Keratinocyte (primary cell): ENCODE data around the gene TMEM126A. TPM values are rescaled to one million over a fixed set of nuclear protein-coding genes. Genes with fewer than 3 reads are reported as not detected.

Experiments used
- DNase-seq: peaks from one replicate; pipeline ENCODE4 v3.0.0-alpha.2; 2011; ENCODE audit warnings: low read depth, missing footprints, low spot score
- FAIRE-seq: peaks from 2 replicates; lab custom pipeline; 2011; peaks lifted over from hg19 to GRCh38; lab: Jason Lieb, UNC
- H2AFZ ChIP-seq: 2 replicates; pipeline ENCODE4 v1.6.0; 2012; ENCODE audit warnings: low read length, control low read depth, inconsistent platforms; ENCODE audit not compliant: control insufficient read depth
- H3K27ac ChIP-seq: 2 replicates; pipeline ENCODE4 v1.5.1; 2011; ENCODE audit warnings: low read length; ENCODE audit not compliant: control insufficient read depth, insufficient read depth
- H3K27me3 ChIP-seq: 3 replicates; pipeline ENCODE4 v1.6.0; 2011; ENCODE audit warnings: low read length; ENCODE audit not compliant: control insufficient read depth, insufficient read depth; ENCODE audit errors: extremely low read depth
- H3K36me3 ChIP-seq, 2 experiments: 2 replicates in 1 of 2; 3 replicates in 1 of 2; pipeline ENCODE4 v1.5.1; 2011; ENCODE audit warnings: low read length in 2 of 2, mild to moderate bottlenecking in 1 of 2; ENCODE audit not compliant: control insufficient read depth in 2 of 2, insufficient read depth in 2 of 2; ENCODE audit errors: extremely low read depth in 1 of 2
- H3K4me1 ChIP-seq: 3 replicates; pipeline ENCODE4 v1.5.1; 2011; ENCODE audit warnings: low read length; ENCODE audit not compliant: control insufficient read depth, insufficient read depth; ENCODE audit errors: extremely low read depth
- H3K4me2 ChIP-seq: 3 replicates; pipeline ENCODE4 v1.6.0; 2011; ENCODE audit warnings: low read depth, low read length; ENCODE audit not compliant: control insufficient read depth, insufficient read depth; ENCODE audit errors: extremely low read depth
- H3K4me3 ChIP-seq, 3 experiments: fragments of 200-600 bp in 1 of 3; sonication (generic) in 1 of 3; 2 replicates in 2 of 3; 3 replicates in 1 of 3; pipeline ENCODE4 v1.5.1; 2011 to 2016; ENCODE audit warnings: low read length in 3 of 3, mild to moderate bottlenecking in 3 of 3, control low read depth in 2 of 3, inconsistent platforms in 1 of 3, low read depth in 1 of 3, mixed read lengths in 1 of 3, mixed run types in 1 of 3, moderate library complexity in 1 of 3; ENCODE audit not compliant: control insufficient read depth in 2 of 3, insufficient read depth in 2 of 3; ENCODE audit errors: extremely low read depth in 1 of 3
- H3K79me2 ChIP-seq: 2 replicates; pipeline ENCODE4 v1.6.0; 2012; ENCODE audit warnings: low read length; ENCODE audit not compliant: control insufficient read depth, insufficient read depth
- H3K9ac ChIP-seq: 3 replicates; pipeline ENCODE4 v1.6.0; 2011; ENCODE audit warnings: low read length; ENCODE audit not compliant: control insufficient read depth, insufficient read depth; ENCODE audit errors: extremely low read depth
- H3K9me1 ChIP-seq: 3 replicates; pipeline ENCODE4 v1.6.0; 2011; ENCODE audit warnings: low read length; ENCODE audit not compliant: control insufficient read depth, insufficient read depth; ENCODE audit errors: extremely low read depth
- H3K9me3 ChIP-seq: 2 replicates; pipeline ENCODE4 v1.5.1; 2012; ENCODE audit warnings: low read depth, low read length; ENCODE audit not compliant: control insufficient read depth
- H4K20me1 ChIP-seq: 3 replicates; pipeline ENCODE4 v1.6.0; 2011; ENCODE audit warnings: low read length; ENCODE audit not compliant: control insufficient read depth, insufficient read depth; ENCODE audit errors: extremely low read depth
- CTCF ChIP-seq, 3 experiments: IDR thresholded peaks in 1 of 3; conservative IDR thresholded peaks in 1 of 3; optimal IDR thresholded peaks in 1 of 3; 2 replicates in 2 of 3; 3 replicates in 1 of 3; pipeline versions ENCODE3 to v1.5.1; 2011; ENCODE audit warnings: low read length in 3 of 3, mild to moderate bottlenecking in 3 of 3, moderate library complexity in 2 of 3, control low read depth in 1 of 3, inconsistent platforms in 1 of 3; ENCODE audit not compliant: insufficient read depth in 2 of 3; ENCODE audit errors: extremely low read depth in 1 of 3
- EZH2 ChIP-seq: IDR thresholded peaks from one replicate; pipeline ENCODE4 v1.6.1; 2012; ENCODE audit warnings: inconsistent platforms, mild to moderate bottlenecking, low read length, moderate library complexity
- dilution Hi-C: fragments of 300-500 bp; cut with MboI; formaldehyde crosslinking; loops from one replicate; pipeline ENCODE4 v1.7.0; 2020; ENCODE audit warnings: low sequenced_read_pairs; ENCODE audit not compliant: extremely low pct_ligation_motif_present
- polyA plus RNA-seq, 5 experiments: library from polyadenylated mRNA; depleted of rRNA in 3 of 5; stranded (reverse) in 3 of 5; stranded (forward) in 1 of 5; unstranded in 1 of 5; fragments of >200 nt; gene quantifications; 1 replicate in 1 of 5; 2 replicates in 3 of 5; 3 replicates in 1 of 5; pipeline versions ENCODE4 v1.2.1 to v1.2.3, GENCODE V29; 2011 to 2012; ENCODE audit warnings: missing spikeins in 2 of 5, low read depth in 1 of 5, low replicate concordance in 1 of 5

TMEM126A gene
- polyA plus RNA-seq, 1 donor (not counting 4 experiments of a cell fraction or from before 2014, with no cell fraction given) = 70.2 TPM

- H2AFZ ChIP-seq = peak overlapping the region; percentile 75
- H3K27ac ChIP-seq = peak overlapping the region; percentile 95
- H3K9me3 ChIP-seq = no peaks in the 10 kb centered on the region
- H3K9me1 ChIP-seq = no peaks in the 10 kb centered on the region
- H3K9ac ChIP-seq = peak overlapping the region; percentile 96
- H3K27me3 ChIP-seq = no peaks in the 10 kb centered on the region
- peak overlapping the region; percentile 80 to 95 (median 86) for H3K4me3 ChIP-seq
- H3K4me2 ChIP-seq = peak overlapping the region; percentile 95
- FAIRE-seq (no peak), DNase-seq (no peak)
- peaks cover 58% of the 10 kb centered on the region for H3K79me2 ChIP-seq
- peak in 2 of 3 experiments; percentile 43 to 46 for TF ChIP-seq CTCF (optimal IDR thresholded peaks at IDR 0.05 in 1 of 3, IDR thresholded peaks at IDR 0.05 in 1 of 3, conservative IDR thresholded peaks at IDR 0.05 in 1 of 3; ENCODE audit: extremely low read depth in 1 of 3, insufficient read depth in 2 of 3, low read length in 3 of 3)
- no peak for TF ChIP-seq EZH2
- H3K36me3 ChIP-seq = no peaks in the 10 kb centered on the region
- dilution Hi-C loops = no loop called here
- H3K4me1 ChIP-seq = peaks cover 23% of the 10 kb centered on the region
- H4K20me1 ChIP-seq = peaks cover 20% of the 10 kb centered on the region
These were observed 16.2 kb downstream of the TMEM126A start for GRCh38 chr11:85663753-85664614.

GRCh38 chr11:85664615-85665481, 17.1 kb downstream of the TMEM126A start, which contains the start of gene CREBZF:
Gene CREBZF (minus strand): TSS chr11:85665129. CDS start chr11:85664875, 254 bp downstream.
- TF ChIP-seq CTCF (optimal IDR thresholded peaks at IDR 0.05 in 1 of 3, IDR thresholded peaks at IDR 0.05 in 1 of 3, conservative IDR thresholded peaks at IDR 0.05 in 1 of 3; ENCODE audit: extremely low read depth in 1 of 3, insufficient read depth in 2 of 3, low read length in 3 of 3) (no peak), EZH2 (no peak)
- H3K9me1 ChIP-seq = no peaks in the 10 kb centered on the region
- H3K4me2 ChIP-seq = peak within 1 kb of the TSS; percentile 95
- H3K9ac ChIP-seq = peak within 1 kb of the TSS; percentile 96
- no peaks in the 10 kb centered on the region for H3K27me3 ChIP-seq
- H3K4me1 ChIP-seq = peaks cover 16% of the 10 kb centered on the region
- dilution Hi-C loops = no loop called here
- peak within 1 kb of the TSS; percentile 92 for H2AFZ ChIP-seq
- peaks cover 20% of the 10 kb centered on the region for H4K20me1 ChIP-seq
- no peaks in the 10 kb centered on the region for H3K9me3 ChIP-seq
- H3K79me2 ChIP-seq = peaks cover 50% of the 10 kb centered on the region
- peak; percentile 17 for FAIRE-seq
- H3K36me3 ChIP-seq = no peaks in the 10 kb centered on the region
- peak; percentile 44 for DNase-seq
- peak within 1 kb of the TSS; percentile 95 for H3K27ac ChIP-seq
- H3K4me3 ChIP-seq = peak within 1 kb of the TSS; percentile 80 to 95 (median 86)
